Effector memory CD4-positive, alpha-beta T cell (primary cell): ENCODE data around the gene CACNA1H.

Experiments used
- DNase-seq, 3 donors: peaks; one replicate each; pipeline ENCODE4 v3.0.0-alpha.2; 2020
- H3K27ac ChIP-seq: 2 replicates; pipeline ENCODE4 v1.7.0; 2013; ENCODE audit warnings: mild to moderate bottlenecking, low read length, moderate library complexity; ENCODE audit not compliant: insufficient read depth, poor library complexity, severe bottlenecking
- H3K27me3 ChIP-seq: replicated peaks from 2 replicates; pipeline ENCODE4 v1.7.0; 2013; ENCODE audit warnings: mild to moderate bottlenecking, low read length; ENCODE audit not compliant: insufficient read depth, control insufficient read depth, poor library complexity, severe bottlenecking
- H3K36me3 ChIP-seq: 2 replicates; pipeline ENCODE4 v1.7.0; 2013; ENCODE audit warnings: mild to moderate bottlenecking, low read length, moderate library complexity; ENCODE audit not compliant: control insufficient read depth, insufficient read depth
- H3K4me1 ChIP-seq: 2 replicates; pipeline ENCODE4 v1.7.0; 2013; ENCODE audit warnings: low read length, mild to moderate bottlenecking; ENCODE audit not compliant: control insufficient read depth, insufficient read depth, poor library complexity, severe bottlenecking
- H3K4me3 ChIP-seq: 2 replicates; pipeline ENCODE4 v1.7.0; 2013; ENCODE audit warnings: low read length, low read depth, mild to moderate bottlenecking; ENCODE audit not compliant: insufficient read depth, poor library complexity, severe bottlenecking
- H3K9me3 ChIP-seq: 2 replicates; pipeline ENCODE4 v1.7.0; 2013; ENCODE audit warnings: mild to moderate bottlenecking, low read length, moderate library complexity; ENCODE audit not compliant: control insufficient read depth

Gene CACNA1H

GRCh38 chr16:1149101-1149636, 3.7 kb upstream of the CACNA1H start:
- no peak for DNase-seq
- H3K27me3 ChIP-seq = peaks cover 1% of the 10 kb centered on the region
- H3K36me3 ChIP-seq = no peaks in the 10 kb centered on the region
- no peaks in the 10 kb centered on the region for H3K9me3 ChIP-seq
- peaks cover 6% of the 10 kb centered on the region for H3K4me1 ChIP-seq
- no peak overlapping the region for H3K27ac ChIP-seq
- H3K4me3 ChIP-seq = no peak overlapping the region

- peak in 1 of 3 donors; percentile 9 for DNase-seq
- Histone ChIP-seq H3K27me3 (peaks cover 14% of the 10 kb centered on the region), H3K27ac (no peak overlapping the region), H3K4me3 (no peak overlapping the region), H3K9me3 (no peaks in the 10 kb centered on the region), H3K4me1 (peaks cover 9% of the 10 kb centered on the region), H3K36me3 (no peaks in the 10 kb centered on the region)
These were observed 2.4 kb upstream of the CACNA1H start for GRCh38 chr16:1150511-1150982.

- Histone ChIP-seq H3K9me3 (no peaks in the 10 kb centered on the region), H3K4me3 (no peak overlapping the region), H3K4me1 (peaks cover 9% of the 10 kb centered on the region), H3K27me3 (peaks cover 16% of the 10 kb centered on the region), H3K27ac (no peak overlapping the region), H3K36me3 (no peaks in the 10 kb centered on the region)
- no peak for DNase-seq
These were observed 1.3 kb upstream of the CACNA1H start for GRCh38 chr16:1151424-1152122.

- Histone ChIP-seq H3K9me3 (no peaks in the 10 kb centered on the region), H3K27me3 (peaks cover 20% of the 10 kb centered on the region)
These were observed 725 bp upstream of the CACNA1H start for GRCh38 chr16:1152123-1152638.

GRCh38 chr16:1153480-1154160, 714 bp downstream of the CACNA1H start:
- H3K4me3 ChIP-seq = no peak overlapping the region
- H3K27ac ChIP-seq = no peak overlapping the region
- no peak for DNase-seq
- H3K27me3 ChIP-seq = peaks cover 22% of the 10 kb centered on the region
- H3K4me1 ChIP-seq = peaks cover 9% of the 10 kb centered on the region
- H3K9me3 ChIP-seq = no peaks in the 10 kb centered on the region
- no peaks in the 10 kb centered on the region for H3K36me3 ChIP-seq

More at GRCh38 chr16:1152123-1152638, 725 bp upstream of the CACNA1H start:
- Histone ChIP-seq H3K4me1 (peaks cover 9% of the 10 kb centered on the region), H3K36me3 (no peaks in the 10 kb centered on the region), H3K27ac (no peak overlapping the region), H3K4me3 (peak overlapping the region; percentile 45)
- peak in 2 of 3 donors; percentile 31 to 43 for DNase-seq

GRCh38 chr16:1154291-1154886, 1.5 kb downstream of the CACNA1H start:
- Histone ChIP-seq H3K4me1 (peaks cover 9% of the 10 kb centered on the region), H3K9me3 (no peaks in the 10 kb centered on the region), H3K27me3 (peaks cover 22% of the 10 kb centered on the region), H3K27ac (no peak overlapping the region), H3K4me3 (no peak overlapping the region), H3K36me3 (no peaks in the 10 kb centered on the region)
- no peak for DNase-seq

GRCh38 chr16:1154887-1155331, 2.0 kb downstream of the CACNA1H start:
- H3K9me3 ChIP-seq = no peaks in the 10 kb centered on the region
- no peaks in the 10 kb centered on the region for H3K36me3 ChIP-seq
- no peak for DNase-seq
- H3K4me1 ChIP-seq = peaks cover 9% of the 10 kb centered on the region
- H3K27ac ChIP-seq = no peak overlapping the region
- H3K27me3 ChIP-seq = peaks cover 22% of the 10 kb centered on the region
- H3K4me3 ChIP-seq = no peak overlapping the region

- Histone ChIP-seq H3K36me3 (no peaks in the 10 kb centered on the region), H3K4me1 (peaks cover 9% of the 10 kb centered on the region), H3K27ac (no peak overlapping the region), H3K27me3 (peaks cover 25% of the 10 kb centered on the region), H3K9me3 (no peaks in the 10 kb centered on the region), H3K4me3 (no peak overlapping the region)
- no peak for DNase-seq
These were observed 2.6 kb downstream of the CACNA1H start for GRCh38 chr16:1155353-1156054.

- DNase-seq = no peak
- Histone ChIP-seq H3K27ac (no peak overlapping the region), H3K27me3 (peaks cover 25% of the 10 kb centered on the region), H3K4me3 (no peak overlapping the region), H3K9me3 (no peaks in the 10 kb centered on the region), H3K4me1 (peaks cover 9% of the 10 kb centered on the region), H3K36me3 (no peaks in the 10 kb centered on the region)
These were observed 3.4 kb downstream of the CACNA1H start for GRCh38 chr16:1156055-1156982.
